IPS-18a (cell line): ENCODE results near the gene PLET1.

Experiments used
- H3K27ac ChIP-seq: one replicate; pipeline ENCODE4 v1.5.1; 2013; ENCODE audit warnings: low read length
- H3K27me3 ChIP-seq: one replicate; pipeline ENCODE4 v1.6.1; 2013; ENCODE audit warnings: mild to moderate bottlenecking, low read length; ENCODE audit not compliant: control insufficient read depth, insufficient read depth
- H3K36me3 ChIP-seq: one replicate; pipeline ENCODE4 v1.6.1; 2013; ENCODE audit warnings: low read depth, low read length; ENCODE audit not compliant: control insufficient read depth
- H3K4me1 ChIP-seq: one replicate; pipeline ENCODE4 v1.6.1; 2013; ENCODE audit warnings: low read depth, low read length; ENCODE audit not compliant: control insufficient read depth
- H3K4me3 ChIP-seq: one replicate; pipeline ENCODE4 v1.5.1; 2013; ENCODE audit warnings: low read length
- H3K9ac ChIP-seq: one replicate; pipeline ENCODE4 v1.6.1; 2013; ENCODE audit warnings: mild to moderate bottlenecking, low read length, moderate library complexity
- H3K9me3 ChIP-seq: one replicate; pipeline ENCODE4 v1.6.1; 2013; ENCODE audit warnings: low read depth, low read length; ENCODE audit not compliant: control insufficient read depth

The PLET1 gene

DNA sequence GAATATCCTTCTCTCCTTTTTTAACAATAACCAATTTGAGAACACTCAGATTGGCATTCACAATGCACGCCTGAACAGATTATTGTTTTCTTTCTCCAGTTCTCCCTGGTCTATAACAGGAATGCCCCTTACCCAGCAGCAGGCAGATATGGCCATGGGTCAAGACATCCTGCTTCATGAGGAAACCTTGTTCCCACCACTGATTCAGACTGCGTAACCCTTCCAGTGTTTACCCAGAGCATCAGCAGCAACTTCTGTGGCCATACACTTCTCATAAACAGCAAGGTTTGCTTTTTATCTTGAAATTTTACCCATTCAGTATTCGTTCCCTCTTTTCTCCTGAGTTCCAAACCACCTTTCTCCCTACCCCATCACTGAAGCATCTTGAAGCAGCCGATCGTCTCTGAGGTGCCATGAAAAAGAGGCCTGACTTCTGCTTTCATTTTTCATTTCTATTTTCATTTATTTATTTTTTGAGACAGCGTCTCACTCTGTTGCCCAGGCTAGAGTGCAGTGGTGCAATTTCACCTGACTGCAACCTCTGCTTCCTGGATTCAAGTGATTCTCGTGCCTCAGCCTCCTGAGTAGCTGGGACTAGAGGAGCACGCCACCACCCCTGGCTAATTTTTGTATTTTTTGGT lies 24.8 kb downstream of the PLET1 start:
- H3K4me1 ChIP-seq: no peaks in the 10 kb centered on the region
- peaks cover 37% of the 10 kb centered on the region for H3K36me3 ChIP-seq
- no peak overlapping the region for H3K27ac ChIP-seq
- H3K27me3 ChIP-seq: no peaks in the 10 kb centered on the region
- no peak overlapping the region for H3K4me3 ChIP-seq
- H3K9ac ChIP-seq: no peak overlapping the region
- no peaks in the 10 kb centered on the region for H3K9me3 ChIP-seq

DNA sequence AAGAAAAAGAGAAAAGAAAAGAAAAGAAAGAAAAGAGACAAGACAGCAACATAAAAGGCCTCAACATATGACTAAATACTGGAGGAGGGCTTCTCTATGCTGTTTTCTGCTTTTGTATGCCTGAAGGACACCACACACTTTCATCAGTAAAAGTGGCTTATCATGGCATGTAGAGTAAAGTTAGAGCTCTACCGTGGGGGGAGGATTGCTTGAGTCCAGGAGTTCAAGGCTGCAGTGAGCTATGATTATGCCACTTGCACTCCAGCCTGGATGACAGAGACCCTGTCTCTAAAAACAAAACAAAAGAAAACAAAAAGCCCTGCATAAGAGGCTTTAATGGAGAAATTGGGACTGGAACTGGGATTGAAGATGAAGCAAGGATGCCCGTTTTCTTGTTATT lies 28.7 kb downstream of the PLET1 start:
- Histone ChIP-seq H3K36me3 (peaks cover 42% of the 10 kb centered on the region), H3K27me3 (no peaks in the 10 kb centered on the region), H3K4me3 (no peak overlapping the region), H3K27ac (no peak overlapping the region), H3K9me3 (no peaks in the 10 kb centered on the region), H3K4me1 (peaks cover 4% of the 10 kb centered on the region), H3K9ac (no peak overlapping the region)

DNA sequence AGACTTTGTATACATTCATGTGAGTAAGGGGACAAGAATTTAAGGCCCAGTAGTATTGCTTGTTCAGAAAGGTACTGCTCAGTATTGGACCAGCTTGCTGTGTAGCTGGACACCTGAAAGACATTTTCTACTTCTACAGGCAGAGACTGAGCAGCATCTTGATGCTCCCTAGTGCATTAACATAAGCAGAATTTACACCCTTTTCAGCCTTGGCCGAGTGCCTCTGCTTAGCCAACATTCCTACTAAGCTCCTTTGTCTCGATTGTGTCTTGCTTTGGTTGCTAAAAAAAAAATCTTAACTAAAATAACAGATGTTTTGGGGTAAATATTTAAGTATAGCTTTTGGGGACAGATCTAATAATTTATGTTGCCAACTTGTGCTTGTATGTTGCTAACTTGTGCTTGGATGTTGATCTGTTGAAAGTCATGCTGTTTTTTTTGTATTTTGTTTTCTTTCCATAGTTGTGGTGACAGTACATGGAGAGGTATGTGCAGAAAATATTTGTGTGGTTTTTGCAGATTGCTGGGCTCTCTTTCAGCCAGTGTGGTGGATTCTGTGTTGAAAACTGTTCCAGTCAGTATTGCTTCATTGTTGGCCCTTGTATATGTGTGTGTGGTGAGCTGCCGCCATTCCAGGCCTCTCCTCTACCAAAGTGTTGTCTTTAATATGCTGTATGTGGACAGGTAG lies 30.8 kb downstream of the PLET1 start:
- H3K4me1 ChIP-seq: peaks cover 4% of the 10 kb centered on the region
- H3K9ac ChIP-seq: no peak overlapping the region
- no peaks in the 10 kb centered on the region for H3K9me3 ChIP-seq
- H3K36me3 ChIP-seq: peaks cover 29% of the 10 kb centered on the region
- no peak overlapping the region for H3K4me3 ChIP-seq
- H3K27me3 ChIP-seq: no peaks in the 10 kb centered on the region
- no peak overlapping the region for H3K27ac ChIP-seq

DNA sequence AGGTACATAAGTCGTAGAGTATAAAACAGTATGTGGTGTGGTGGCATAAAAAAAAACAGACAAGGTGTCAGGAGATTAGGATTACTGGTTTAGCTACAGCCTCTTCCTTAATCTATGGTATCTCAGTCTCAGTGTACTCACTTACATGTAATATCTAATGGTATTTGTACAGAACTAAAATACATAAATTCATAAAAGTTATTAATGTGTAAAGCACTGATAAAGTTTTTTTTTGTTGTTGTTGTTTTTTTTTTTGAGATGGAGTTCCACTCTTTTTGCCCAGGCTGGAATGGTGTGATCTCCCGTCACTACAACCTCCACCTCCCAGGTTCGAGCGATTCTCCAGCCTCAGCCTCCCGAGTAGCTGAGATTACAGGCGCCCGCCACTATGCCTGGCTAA lies 31.5 kb downstream of the PLET1 start:
- Histone ChIP-seq H3K27ac (no peak overlapping the region), H3K4me3 (no peak overlapping the region), H3K27me3 (peaks cover under 1% of the 10 kb centered on the region), H3K9ac (no peak overlapping the region), H3K36me3 (peaks cover 29% of the 10 kb centered on the region), H3K4me1 (peaks cover 4% of the 10 kb centered on the region), H3K9me3 (no peaks in the 10 kb centered on the region)

DNA sequence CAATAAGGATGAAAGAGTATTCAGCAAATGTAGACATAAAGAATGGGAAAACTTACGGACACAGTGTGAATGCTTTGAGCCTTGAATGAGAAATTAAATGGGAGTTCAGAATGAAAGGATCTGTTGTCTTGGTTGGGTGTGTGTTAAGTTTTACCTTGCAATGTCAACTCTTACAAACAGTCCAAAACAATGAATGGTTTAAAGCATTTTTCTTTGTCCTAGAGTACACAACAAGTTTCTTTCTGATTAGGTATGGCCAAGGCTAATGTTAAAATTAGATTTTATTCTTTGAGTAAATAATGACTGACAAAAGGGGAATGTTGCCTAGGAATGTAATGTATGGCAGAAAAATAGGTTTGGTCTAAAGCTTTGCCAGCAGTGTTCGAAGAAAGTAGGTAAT lies 32.0 kb downstream of the PLET1 start:
- H3K4me1 ChIP-seq: peaks cover 4% of the 10 kb centered on the region
- H3K9ac ChIP-seq: no peak overlapping the region
- H3K27me3 ChIP-seq: peaks cover 5% of the 10 kb centered on the region
- H3K9me3 ChIP-seq: no peaks in the 10 kb centered on the region
- H3K27ac ChIP-seq: no peak overlapping the region
- H3K4me3 ChIP-seq: no peak overlapping the region
- H3K36me3 ChIP-seq: peaks cover 26% of the 10 kb centered on the region

DNA sequence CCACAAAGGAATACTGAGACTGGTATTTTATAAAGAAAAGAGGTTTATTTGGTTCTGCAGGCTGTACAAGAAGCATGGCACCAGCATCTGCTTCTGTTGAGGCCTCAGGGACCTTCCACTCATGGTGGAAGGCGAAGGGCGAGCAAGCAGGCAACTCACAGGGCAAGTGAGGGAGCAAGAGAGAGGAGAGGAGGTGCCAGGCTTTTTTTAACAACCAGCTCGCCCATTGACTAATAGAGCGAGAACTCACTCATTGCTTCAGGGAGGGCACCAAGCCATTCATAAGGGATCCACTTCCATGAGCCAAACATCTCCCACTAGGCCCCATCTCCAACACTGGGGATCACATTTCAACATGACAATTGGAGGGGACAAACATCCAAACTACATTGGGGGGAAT lies 33.2 kb downstream of the PLET1 start:
- peaks cover 11% of the 10 kb centered on the region for H3K27me3 ChIP-seq
- no peak overlapping the region for H3K27ac ChIP-seq
- H3K36me3 ChIP-seq: peaks cover 23% of the 10 kb centered on the region
- peak overlapping the region; percentile 85 for H3K4me3 ChIP-seq
- H3K9me3 ChIP-seq: no peaks in the 10 kb centered on the region
- H3K9ac ChIP-seq: no peak overlapping the region
- H3K4me1 ChIP-seq: peaks cover 4% of the 10 kb centered on the region

DNA sequence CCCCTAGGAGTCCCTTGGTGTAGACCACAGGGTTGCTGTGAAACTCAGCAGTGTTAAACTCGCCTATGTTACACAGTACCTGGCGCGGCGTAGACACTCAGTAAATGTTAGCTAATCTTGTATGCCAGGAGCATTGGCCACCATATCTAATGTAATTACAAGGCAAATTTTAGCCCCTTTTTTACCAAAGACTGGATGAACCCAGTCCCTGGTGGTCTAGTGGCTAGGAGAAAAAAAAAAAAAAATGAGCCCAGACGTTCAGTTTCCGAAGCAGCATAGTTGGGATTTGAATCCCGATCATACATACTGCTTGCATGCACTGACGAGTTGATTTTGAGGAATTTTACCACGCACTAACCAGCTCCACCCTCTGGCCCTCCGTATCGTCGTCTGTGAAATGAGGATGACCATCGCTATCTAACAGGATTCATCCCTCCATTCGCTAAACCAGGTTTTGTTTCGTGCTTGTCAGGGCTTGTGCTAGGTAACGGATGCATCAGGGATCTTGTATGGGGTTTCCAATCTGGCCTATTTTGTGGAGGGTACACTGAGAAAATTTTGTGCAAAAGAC lies 33.7 kb downstream of the PLET1 start:
- peaks cover 11% of the 10 kb centered on the region for H3K27me3 ChIP-seq
- H3K36me3 ChIP-seq: peaks cover 23% of the 10 kb centered on the region
- peaks cover 4% of the 10 kb centered on the region for H3K4me1 ChIP-seq
- H3K27ac ChIP-seq: peak overlapping the region; percentile 3
- H3K4me3 ChIP-seq: peak overlapping the region; percentile 85
- peak overlapping the region; percentile 41 for H3K9ac ChIP-seq
- H3K9me3 ChIP-seq: no peaks in the 10 kb centered on the region

DNA sequence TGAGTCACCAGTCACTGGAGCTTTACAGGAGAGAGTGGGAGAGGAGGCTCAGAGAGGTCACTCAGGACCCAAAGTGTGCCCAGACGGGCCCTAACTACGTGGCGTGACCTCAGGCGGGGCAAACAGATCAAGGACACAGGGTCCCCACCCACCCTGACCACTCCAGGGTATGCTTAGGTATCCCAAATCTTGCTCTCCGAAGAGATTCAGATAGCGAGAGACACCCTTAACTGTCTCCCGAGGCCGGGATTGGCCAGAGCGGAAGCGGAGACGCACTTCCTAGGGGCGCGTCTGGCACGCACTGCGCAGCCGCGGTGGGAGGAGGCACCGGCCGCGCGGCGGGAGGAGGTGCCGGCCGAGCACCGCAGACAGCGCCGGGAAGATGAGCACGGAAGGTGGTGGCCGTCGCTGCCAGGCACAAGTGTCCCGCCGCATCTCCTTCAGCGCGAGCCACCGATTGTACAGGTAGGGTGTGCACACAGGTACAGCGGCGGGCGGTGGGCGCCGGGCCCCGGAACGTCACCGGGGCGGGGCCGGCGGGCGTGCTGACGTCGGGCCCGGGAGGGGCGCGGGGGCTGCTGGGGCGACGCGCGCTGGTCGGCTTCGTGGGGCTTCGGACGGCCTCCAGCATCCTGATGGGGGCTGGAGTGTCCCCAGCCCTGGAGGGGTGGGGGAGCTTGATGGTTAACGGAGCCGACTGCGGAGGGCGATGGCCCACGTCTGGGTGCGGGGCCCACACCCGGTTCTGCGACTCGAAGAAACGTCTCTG lies 34.4 kb downstream of the PLET1 start, which contains the start of gene PTS:
PTS (plus strand) TSS at position 367 of the 769 bp plus-strand sequence; CDS start at position 383, 16 bp downstream.
- H3K9me3 ChIP-seq: no peaks in the 10 kb centered on the region
- H3K36me3 ChIP-seq: peaks cover 20% of the 10 kb centered on the region
- peaks cover 4% of the 10 kb centered on the region for H3K4me1 ChIP-seq
- H3K27me3 ChIP-seq: peaks cover 11% of the 10 kb centered on the region
- peak within 1 kb of the TSS; percentile 41 for H3K9ac ChIP-seq
- peak within 1 kb of the TSS; percentile 3 for H3K27ac ChIP-seq
- peak within 1 kb of the TSS; percentile 85 for H3K4me3 ChIP-seq

DNA sequence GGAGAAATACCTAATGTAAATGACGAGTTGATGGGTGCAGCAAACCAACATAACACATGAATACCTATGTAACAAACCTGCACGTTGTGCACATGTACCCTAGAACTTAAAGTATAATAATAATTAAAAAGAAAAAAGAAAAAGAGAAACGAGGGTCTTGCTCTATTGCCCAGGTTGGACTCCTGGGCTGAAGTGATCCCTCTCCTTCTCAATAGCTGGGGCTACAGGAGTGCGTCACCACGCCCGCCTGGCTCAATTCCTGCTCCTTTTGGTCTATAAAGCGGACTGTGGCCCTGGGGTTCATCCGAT lies 35.0 kb downstream of the PLET1 start:
- peaks cover 11% of the 10 kb centered on the region for H3K27me3 ChIP-seq
- H3K9me3 ChIP-seq: no peaks in the 10 kb centered on the region
- H3K27ac ChIP-seq: no peak overlapping the region
- H3K4me3 ChIP-seq: peak overlapping the region; percentile 85
- peaks cover 4% of the 10 kb centered on the region for H3K4me1 ChIP-seq
- peaks cover 15% of the 10 kb centered on the region for H3K36me3 ChIP-seq
- peak overlapping the region; percentile 41 for H3K9ac ChIP-seq

DNA sequence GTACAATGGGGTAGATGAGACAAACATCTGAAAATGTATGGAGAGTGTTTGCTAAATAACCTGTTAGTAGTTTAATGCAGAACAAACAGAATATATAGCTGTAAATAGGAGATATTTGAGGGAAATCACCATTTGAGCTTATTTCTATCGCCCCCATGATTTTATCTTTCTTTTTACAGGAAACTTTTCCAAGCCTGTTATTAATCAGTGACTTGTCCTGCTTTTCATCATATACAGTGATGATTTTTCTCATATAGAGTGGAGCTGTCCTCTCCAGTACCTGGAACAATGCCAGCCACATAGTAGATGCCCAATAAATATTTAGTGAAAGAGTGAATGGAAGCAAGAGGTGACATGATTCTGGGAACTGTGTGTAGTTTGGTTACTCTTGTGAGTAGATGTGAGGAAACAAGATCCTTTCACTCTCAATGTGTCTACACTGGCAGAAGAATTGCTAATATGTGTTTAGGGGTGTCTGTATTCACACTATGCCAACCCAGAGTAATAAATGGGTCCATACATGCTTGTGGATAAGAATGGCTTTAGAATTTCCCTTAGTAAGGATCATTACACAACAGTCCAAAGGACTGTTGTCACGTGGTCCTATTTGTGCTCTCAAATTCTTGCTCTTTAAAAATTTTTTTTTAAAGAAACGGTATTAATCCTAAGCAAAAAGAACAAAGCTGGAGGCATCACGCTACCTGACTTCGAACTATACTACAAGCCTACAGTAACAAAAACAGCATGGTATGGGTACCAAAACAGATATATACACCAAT lies 36.7 kb downstream of the PLET1 start:
- peaks cover 11% of the 10 kb centered on the region for H3K27me3 ChIP-seq
- no peak overlapping the region for H3K27ac ChIP-seq
- no peak overlapping the region for H3K9ac ChIP-seq
- peaks cover 4% of the 10 kb centered on the region for H3K36me3 ChIP-seq
- H3K9me3 ChIP-seq: no peaks in the 10 kb centered on the region
- peaks cover 4% of the 10 kb centered on the region for H3K4me1 ChIP-seq
- H3K4me3 ChIP-seq: no peak overlapping the region

DNA sequence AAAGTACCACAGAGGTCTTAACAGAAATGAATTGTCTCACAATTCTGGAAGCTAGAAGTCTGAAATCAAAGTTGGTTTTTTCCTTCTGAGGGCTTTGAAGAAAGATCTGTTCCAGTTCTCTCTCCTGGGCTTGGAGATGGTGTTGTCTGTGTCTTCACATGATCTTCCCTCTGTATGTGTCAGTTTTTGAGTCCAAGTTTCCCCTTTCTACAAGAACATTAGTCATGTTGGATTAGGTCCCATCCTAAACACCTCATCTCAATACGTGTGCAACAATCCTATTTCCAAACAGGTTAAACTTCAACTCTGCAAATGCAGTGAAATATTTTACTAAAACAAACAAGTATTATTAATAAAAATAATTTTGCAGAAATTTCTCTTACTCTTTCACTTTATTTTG lies 37.5 kb downstream of the PLET1 start:
- H3K9me3 ChIP-seq: no peaks in the 10 kb centered on the region
- no peaks in the 10 kb centered on the region for H3K36me3 ChIP-seq
- no peak overlapping the region for H3K9ac ChIP-seq
- no peak overlapping the region for H3K27ac ChIP-seq
- H3K27me3 ChIP-seq: peaks cover 11% of the 10 kb centered on the region
- H3K4me3 ChIP-seq: no peak overlapping the region
- H3K4me1 ChIP-seq: peaks cover 4% of the 10 kb centered on the region
